GM23338 (cell line): ENCODE results near the gene CD70. TPM values are rescaled to one million over a fixed set of nuclear protein-coding genes. Genes with fewer than 3 reads are reported as not detected.

Source experiments
- ATAC-seq: fragments of 200-7000 bp; cut with Tn5 transposase; 3 replicates; pipeline ENCODE4 v1.9.1; 2020
- DNase-seq: peaks from one replicate; pipeline ENCODE4 v3.0.0-alpha.2; 2015; ENCODE audit warnings: low spot score
- H2AFZ ChIP-seq: fragments of 200-600 bp; sonication (generic); 2 replicates; pipeline ENCODE4 v1.8.0; 2016; ENCODE audit warnings: antibody characterized with exemption, mild to moderate bottlenecking, moderate library complexity
- H3F3A ChIP-seq: fragments of 200-600 bp; sonication (generic); replicated peaks from 2 replicates; pipeline ENCODE4 v1.8.0; 2017; ENCODE audit warnings: antibody characterized with exemption, mixed run types, low read depth
- H3K27ac ChIP-seq: fragments of 200-600 bp; sonication (generic); 2 replicates; pipeline ENCODE4 v1.6.1; 2016; ENCODE audit warnings: low read depth
- H3K27me3 ChIP-seq: fragments of 200-600 bp; sonication (generic); 2 replicates; pipeline ENCODE4 v1.8.0; 2016; ENCODE audit warnings: mild to moderate bottlenecking, mixed run types, moderate library complexity; ENCODE audit not compliant: insufficient read depth
- H3K36me3 ChIP-seq: fragments of 200-600 bp; sonication (generic); 2 replicates; pipeline ENCODE4 v1.8.0; 2016; ENCODE audit warnings: mild to moderate bottlenecking; ENCODE audit not compliant: insufficient read depth
- H3K4me1 ChIP-seq: fragments of 200-600 bp; sonication (generic); 2 replicates; pipeline ENCODE4 v1.8.0; 2016; ENCODE audit warnings: mild to moderate bottlenecking, moderate library complexity; ENCODE audit not compliant: insufficient read depth
- H3K4me2 ChIP-seq: fragments of 200-600 bp; sonication (generic); 2 replicates; pipeline ENCODE4 v1.7.1; 2017; ENCODE audit warnings: mixed run types
- H3K4me3 ChIP-seq: fragments of 200-600 bp; sonication (generic); 2 replicates; pipeline ENCODE4 v1.6.1; 2016; ENCODE audit warnings: mixed run types
- H3K79me2 ChIP-seq: fragments of 200-600 bp; sonication (generic); replicated peaks from 2 replicates; pipeline ENCODE4 v1.8.0; 2017; ENCODE audit warnings: mild to moderate bottlenecking; ENCODE audit not compliant: insufficient read depth
- H3K9me2 ChIP-seq: fragments of 200-600 bp; sonication (generic); 2 replicates; pipeline ENCODE4 v1.8.0; 2017; ENCODE audit not compliant: insufficient read depth
- H4K20me1 ChIP-seq: fragments of 200-600 bp; sonication (generic); replicated peaks from 2 replicates; pipeline ENCODE4 v1.8.0; 2017; ENCODE audit warnings: mild to moderate bottlenecking; ENCODE audit not compliant: insufficient read depth
- H3K27ac Mint-ChIP-seq: 2 replicates; pipeline ENCODE4 v1.8.0; 2020; ENCODE audit warnings: inconsistent platforms, mild to moderate bottlenecking, moderate library complexity, mixed read lengths
- H3K27me3 Mint-ChIP-seq: 3 replicates; pipeline ENCODE4 v1.8.0; 2022; ENCODE audit warnings: low read depth, mild to moderate bottlenecking, moderate library complexity, mixed read lengths, inconsistent platforms; ENCODE audit not compliant: insufficient read depth, poor library complexity
- H3K36me3 Mint-ChIP-seq: 3 replicates; pipeline ENCODE4 v1.8.0; 2021; ENCODE audit warnings: low read depth, mild to moderate bottlenecking, inconsistent platforms, moderate library complexity, mixed read lengths
- H3K4me1 Mint-ChIP-seq: 3 replicates; pipeline ENCODE4 v1.8.0; 2020; ENCODE audit warnings: mild to moderate bottlenecking, inconsistent platforms, mixed read lengths
- H3K4me3 Mint-ChIP-seq: 3 replicates; pipeline ENCODE4 v1.8.0; 2021; ENCODE audit warnings: moderate library complexity, mild to moderate bottlenecking, inconsistent platforms, mixed read lengths
- H3K9me3 Mint-ChIP-seq: 3 replicates; pipeline ENCODE4 v1.8.0; 2020; ENCODE audit warnings: moderate library complexity, mild to moderate bottlenecking, inconsistent platforms, mixed read lengths
- CREB1 ChIP-seq: fragments of 250-450 bp; sonication (Bioruptor Pico); IDR thresholded peaks from 2 replicates; pipeline ENCODE4 v1.5.0; 2020; ENCODE audit warnings: low read depth, mild to moderate bottlenecking, moderate library complexity
- CTCF ChIP-seq, 2 experiments: fragments of 200-600 bp in 1 of 2; sonication (generic) in 1 of 2; conservative IDR thresholded peaks; 2 replicates each; pipeline versions ENCODE4 v1.5.1 to v1.6.1; 2016 to 2017; ENCODE audit warnings: antibody characterized with exemption in 2 of 2, low read depth in 2 of 2, mild to moderate bottlenecking in 2 of 2, moderate library complexity in 1 of 2
- ETS1 ChIP-seq: IDR thresholded peaks from 2 replicates; pipeline ENCODE4 v1.6.1; 2016; ENCODE audit warnings: antibody characterized with exemption
- EZH2 ChIP-seq: fragments of 200-600 bp; sonication (generic); IDR thresholded peaks from one replicate; pipeline ENCODE4 v1.8.0; 2017; ENCODE audit warnings: antibody characterized with exemption, mild to moderate bottlenecking, low read depth; ENCODE audit not compliant: unreplicated experiment
- EZH2phosphoT487 ChIP-seq: fragments of 200-600 bp; sonication (generic); IDR thresholded peaks from one replicate; pipeline ENCODE4 v1.8.1; 2018; ENCODE audit warnings: antibody characterized with exemption; ENCODE audit not compliant: unreplicated experiment
- JUNB ChIP-seq: IDR thresholded peaks from one replicate; pipeline ENCODE4 v1.6.1; 2016; ENCODE audit warnings: antibody characterized with exemption; ENCODE audit not compliant: unreplicated experiment
- NANOG ChIP-seq: IDR thresholded peaks from 2 replicates; pipeline ENCODE4 v1.6.1; 2016; ENCODE audit warnings: antibody characterized with exemption, borderline replicate concordance
- POLR2AphosphoS5 ChIP-seq: IDR thresholded peaks from 2 replicates; pipeline ENCODE4 v1.6.1; 2016; ENCODE audit warnings: antibody characterized with exemption, low read depth
- REST ChIP-seq: IDR thresholded peaks from one replicate; pipeline ENCODE4 v1.6.1; 2018; ENCODE audit warnings: antibody characterized with exemption; ENCODE audit not compliant: unreplicated experiment
- STAT1 ChIP-seq: IDR thresholded peaks from one replicate; pipeline ENCODE4 v1.6.1; 2016; ENCODE audit warnings: antibody characterized with exemption; ENCODE audit not compliant: unreplicated experiment
- ZNF114 ChIP-seq: fragments of 250-450 bp; sonication (Bioruptor Pico); IDR thresholded peaks from 2 replicates; pipeline ENCODE4 v1.5.0; 2020; ENCODE audit warnings: mild to moderate bottlenecking, moderate library complexity
- ZNF331 ChIP-seq: fragments of 250-450 bp; sonication (Bioruptor Pico); IDR thresholded peaks from 2 replicates; pipeline ENCODE4 v1.5.0; 2020; ENCODE audit warnings: low read depth, mild to moderate bottlenecking, moderate library complexity
- ZNF462 ChIP-seq: fragments of 250-450 bp; sonication (Bioruptor Pico); IDR thresholded peaks from 2 replicates; pipeline ENCODE4 v1.5.0; 2020; ENCODE audit warnings: mild to moderate bottlenecking, moderate library complexity
- polyA plus RNA-seq: library from polyadenylated mRNA; unstranded; fragments of >200 nt; fragmentation: Nextera tagmentation; extraction: Ambion mirVana; gene quantifications from 2 replicates; pipeline ENCODE4 v1.2.1, GENCODE V29; 2016
- total RNA-seq: library from RNA; depleted of rRNA; stranded (reverse); fragments of >200 nt; shearing (Covaris generic); gene quantifications from 2 replicates; pipeline ENCODE4 v1.2.3, GENCODE V29; 2014

Gene CD70
- total and polyA plus RNA-seq, 2 experiments from 2014 or later, result 2.0 to 7.3 TPM

GRCh38 chr19:6604906-6605305 lies 14.0 kb upstream of the CD70 start:
- no peak overlapping the region for H3K4me2 ChIP-seq
- H3K79me2 ChIP-seq, result no peaks in the 10 kb centered on the region
- 0 out of 2 replicates have a peak, but pooled peaks cover 8% of the 10 kb centered on the region for H3K4me1 ChIP-seq
- peaks cover 10% of the 10 kb centered on the region for H3K27me3 Mint-ChIP-seq
- no peaks in the 10 kb centered on the region for H3K9me2 ChIP-seq
- no peak overlapping the region for H3K27ac ChIP-seq
- H3K27me3 ChIP-seq, result no peaks in the 10 kb centered on the region
- H3K4me3 ChIP-seq, result no peak overlapping the region
- no peaks in the 10 kb centered on the region for H4K20me1 ChIP-seq
- H3K36me3 ChIP-seq, result no peaks in the 10 kb centered on the region
- peaks cover 15% of the 10 kb centered on the region; the same call in 2 of the 3 replicates for H3K36me3 Mint-ChIP-seq
- H3F3A ChIP-seq, result 0 out of 2 replicates have a peak, but pooled peaks cover 3% of the 10 kb centered on the region
- TF ChIP-seq ZNF462, result no peak
- TF ChIP-seq ZNF331, result no peak
- no peak for TF ChIP-seq EZH2
- TF ChIP-seq CTCF (conservative IDR thresholded peaks at IDR 0.05; ENCODE audit: low read depth in 2 of 2), result no peak
- no peak for TF ChIP-seq ETS1
- no peak for TF ChIP-seq CREB1 (CRISPR knock-in tag)
- TF ChIP-seq REST, result no peak
- no peak for TF ChIP-seq NANOG
- TF ChIP-seq STAT1, result no peak
- no peak for TF ChIP-seq POLR2AphosphoS5
- TF ChIP-seq JUNB, result no peak
- no peak for TF ChIP-seq EZH2phosphoT487
- no peak for TF ChIP-seq ZNF114 (CRISPR knock-in tag)
- H3K27ac Mint-ChIP-seq, result no peak overlapping the region
- DNase-seq, result no peak
- H2AFZ ChIP-seq, result peak overlapping the region; percentile 80; the same call in 1 of the 2 replicates
- H3K4me3 Mint-ChIP-seq, result no peak overlapping the region
- H3K4me1 Mint-ChIP-seq, result no peaks in the 10 kb centered on the region
- H3K9me3 Mint-ChIP-seq, result peaks cover 95% of the 10 kb centered on the region
- no peak for ATAC-seq
